Muscle of arm (tissue), 12 donors: ENCODE data around the gene VSIG10L2. TPM values are rescaled to one million over a fixed set of nuclear protein-coding genes. Genes with fewer than 3 reads are reported as not detected.

Source experiments
- DNase-seq: peaks from one replicate; pipeline ENCODE4 v3.0.0-alpha.2; 2013
- polyA plus RNA-seq, 12 donors: library from polyadenylated mRNA; unstranded; fragments of 120-200 nt; gene quantifications; one replicate each; pipeline ENCODE4 v1.2.1, GENCODE V29; 2013; ENCODE audit not compliant: insufficient read length in 12 of 12

The VSIG10L2 gene
- polyA plus RNA-seq, 12 donors, result 0.04 to 0.59 (median 0.05) TPM; not detected in 8

- DNase-seq, result no peak
Observed at GRCh38 chr11:125946712-125947418, 1.0 kb downstream of the VSIG10L2 start.

- DNase-seq, result no peak
Observed at GRCh38 chr11:125947419-125948277, 1.8 kb downstream of the VSIG10L2 start.

- DNase-seq, result no peak
Observed at GRCh38 chr11:125948278-125949051, 2.6 kb downstream of the VSIG10L2 start.

- DNase-seq, result no peak
Observed at GRCh38 chr11:125949271-125950177, 3.7 kb downstream of the VSIG10L2 start.

- DNase-seq, result no peak
Observed at GRCh38 chr11:125950178-125950490, 4.3 kb downstream of the VSIG10L2 start.

GRCh38 chr11:125950696-125951651, 5.1 kb downstream of the VSIG10L2 start:
- peak; percentile 81 for DNase-seq

GRCh38 chr11:125951731-125952130, 5.9 kb downstream of the VSIG10L2 start:
- no peak for DNase-seq

- DNase-seq, result no peak
Observed at GRCh38 chr11:125952559-125952958, 6.7 kb downstream of the VSIG10L2 start.

GRCh38 chr11:125952973-125953372, 7.1 kb downstream of the VSIG10L2 start:
- peak; percentile 43 for DNase-seq

GRCh38 chr11:125953401-125953935, 7.6 kb downstream of the VSIG10L2 start:
- no peak for DNase-seq

GRCh38 chr11:125954123-125954944, 8.5 kb downstream of the VSIG10L2 start:
- no peak for DNase-seq

GRCh38 chr11:125954945-125955640, 9.2 kb downstream of the VSIG10L2 start:
- DNase-seq, result no peak

- DNase-seq, result no peak
Observed at GRCh38 chr11:125955856-125956255, 10.0 kb downstream of the VSIG10L2 start.

GRCh38 chr11:125956391-125957134, 10.7 kb downstream of the VSIG10L2 start:
- DNase-seq, result peak; percentile 39

- DNase-seq, result peak; percentile 57
Observed at GRCh38 chr11:125957618-125958332, 11.9 kb downstream of the VSIG10L2 start.

GRCh38 chr11:125958872-125959400, 13.1 kb downstream of the VSIG10L2 start:
- DNase-seq, result no peak
